Neuron (in vitro differentiated cells): ENCODE results near the gene RHPN2.
"Not testable (repeated sequence)": the region's sequence is repeated elsewhere in the genome, so short reads cannot be mapped to it uniquely, and the experiment has no call there.

Experiments used
- H2AFZ ChIP-seq: one replicate; pipeline ENCODE4 v1.6.1; 2013; ENCODE audit warnings: low read depth, mild to moderate bottlenecking, inconsistent platforms, low read length, moderate library complexity
- H3K27me3 ChIP-seq: one replicate; pipeline ENCODE4 v1.6.1; 2013; ENCODE audit warnings: low read length; ENCODE audit not compliant: insufficient read depth
- H3K36me3 ChIP-seq: one replicate; pipeline ENCODE4 v1.6.1; 2013; ENCODE audit warnings: low read length; ENCODE audit not compliant: insufficient read depth
- H3K4me1 ChIP-seq: one replicate; pipeline ENCODE4 v1.6.1; 2013; ENCODE audit warnings: low read length; ENCODE audit not compliant: insufficient read depth
- H3K4me3 ChIP-seq: 2 replicates; pipeline ENCODE4 v1.5.1; 2013; ENCODE audit warnings: mild to moderate bottlenecking, low read length, moderate library complexity
- H3K9me3 ChIP-seq: one replicate; pipeline ENCODE4 v1.6.1; 2013; ENCODE audit warnings: low read length

The RHPN2 gene

DNA sequence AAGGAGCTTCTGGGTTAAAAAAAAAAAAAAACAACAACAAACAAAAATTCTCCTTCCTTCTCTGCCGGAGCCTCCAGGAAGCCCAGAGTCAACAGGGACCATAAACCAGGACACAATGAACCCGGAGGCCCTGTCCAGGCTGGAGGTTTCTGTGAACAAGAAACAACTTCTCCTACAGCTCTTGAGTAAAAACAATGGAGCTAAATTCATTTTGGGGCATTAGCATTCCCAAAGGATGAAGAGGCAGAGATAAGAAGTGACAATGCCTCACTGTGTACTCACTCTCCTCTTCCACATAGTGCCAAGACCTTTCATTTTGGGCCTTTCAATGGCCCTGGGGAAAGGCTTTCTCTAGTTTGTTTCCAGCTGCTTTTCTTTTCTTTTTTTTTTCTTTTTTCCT lies 9.0 kb downstream of the RHPN2 start:
- Histone ChIP-seq H3K9me3 (no peaks in the 10 kb centered on the region), H3K4me1 (peaks cover 3% of the 10 kb centered on the region), H2AFZ (no peak overlapping the region), H3K4me3 (no peak overlapping the region), H3K36me3 (no peaks in the 10 kb centered on the region), H3K27me3 (no peaks in the 10 kb centered on the region)

- Histone ChIP-seq H3K9me3 (peaks cover 2% of the 10 kb centered on the region), H3K4me3 (no peak overlapping the region), H3K27me3 (no peaks in the 10 kb centered on the region), H3K4me1 (peaks cover 3% of the 10 kb centered on the region), H2AFZ (no peak overlapping the region), H3K36me3 (no peaks in the 10 kb centered on the region)
These were observed 10.1 kb downstream of the RHPN2 start for GRCh38 chr19:33054623-33055022.

DNA sequence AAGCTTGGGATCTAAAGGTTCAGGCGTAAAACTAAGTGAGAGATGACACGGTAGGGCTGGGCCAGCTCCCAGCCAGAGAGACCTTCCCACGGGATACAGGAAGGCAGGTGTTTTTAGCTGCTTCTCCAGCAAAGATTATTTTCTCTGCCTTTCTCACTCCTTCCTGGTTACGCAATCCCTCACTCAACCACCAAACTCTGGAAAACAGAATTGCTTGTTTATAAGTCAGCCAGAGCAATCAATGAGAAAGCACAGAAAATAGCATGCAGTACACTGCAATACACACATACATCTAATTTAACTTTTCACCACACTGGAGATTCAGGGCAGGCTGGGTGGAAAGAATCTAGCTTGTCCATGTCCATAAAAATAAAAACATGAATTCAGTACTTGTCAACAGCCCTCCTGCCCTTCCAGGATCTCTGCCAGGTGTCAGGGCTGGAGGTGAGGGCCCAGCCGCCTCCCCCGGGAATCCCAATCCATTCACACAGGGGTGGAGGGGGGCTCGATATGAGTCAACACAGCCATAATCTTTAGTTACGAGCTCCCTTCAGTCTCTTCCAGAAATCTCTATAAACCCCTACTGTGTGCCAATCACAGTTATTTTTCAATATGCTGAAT lies 12.2 kb downstream of the RHPN2 start:
- no peak overlapping the region for H3K4me3 ChIP-seq
- H3K36me3 ChIP-seq, result no peaks in the 10 kb centered on the region
- H3K9me3 ChIP-seq, result peaks cover 2% of the 10 kb centered on the region
- H3K27me3 ChIP-seq, result no peaks in the 10 kb centered on the region
- H2AFZ ChIP-seq, result no peak overlapping the region
- peaks cover 3% of the 10 kb centered on the region for H3K4me1 ChIP-seq

- Histone ChIP-seq H3K4me3 (no peak overlapping the region), H2AFZ (no peak overlapping the region), H3K9me3 (peaks cover 2% of the 10 kb centered on the region), H3K36me3 (no peaks in the 10 kb centered on the region), H3K4me1 (no peaks in the 10 kb centered on the region), H3K27me3 (no peaks in the 10 kb centered on the region)
These were observed 14.6 kb downstream of the RHPN2 start for GRCh38 chr19:33050110-33050509.

DNA sequence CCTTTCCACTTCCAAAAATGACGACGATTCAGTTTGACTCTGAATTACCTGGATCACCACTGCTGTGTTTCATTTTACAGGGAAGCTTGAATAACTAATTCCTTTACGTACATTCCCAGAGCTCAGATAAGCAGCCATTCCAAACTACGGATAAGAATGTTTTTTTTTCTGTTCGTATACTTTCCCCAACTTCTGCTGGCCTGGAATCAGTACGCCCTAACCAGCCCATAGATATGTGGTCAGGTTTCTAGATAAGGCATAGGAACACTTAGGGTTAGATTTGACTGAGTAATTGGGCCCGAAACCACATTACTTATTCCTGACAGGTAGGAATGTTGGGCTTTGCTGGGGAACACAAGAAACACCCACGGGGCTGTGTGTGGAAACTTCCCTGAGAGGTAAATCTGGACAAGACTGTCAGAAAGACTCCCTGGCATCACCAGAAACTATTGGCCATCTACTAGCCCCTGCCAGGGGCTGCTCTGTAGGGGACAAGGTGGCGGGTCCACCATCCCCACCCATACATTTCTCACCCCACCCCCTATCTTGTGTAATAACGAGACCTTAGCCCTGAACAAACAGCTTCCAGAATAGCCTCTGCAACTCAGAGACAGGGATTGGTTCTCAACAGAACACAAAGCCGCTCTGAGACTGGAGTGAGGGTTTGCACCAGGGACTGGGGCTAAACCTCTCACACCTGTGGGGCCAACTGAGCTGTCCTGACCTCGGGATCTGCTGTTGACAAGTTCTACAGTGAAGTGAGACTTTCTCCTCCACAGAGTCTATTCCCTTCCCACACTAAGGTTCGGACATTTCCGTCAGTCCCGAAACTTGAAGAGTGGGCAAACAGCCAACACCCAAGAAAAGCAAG lies 15.6 kb downstream of the RHPN2 start:
- Histone ChIP-seq H3K9me3 (peaks cover 2% of the 10 kb centered on the region), H3K4me3 (no peak overlapping the region), H3K36me3 (no peaks in the 10 kb centered on the region), H3K4me1 (no peaks in the 10 kb centered on the region), H2AFZ (no peak overlapping the region), H3K27me3 (no peaks in the 10 kb centered on the region)

- H3K9me3 ChIP-seq, result peaks cover 2% of the 10 kb centered on the region
- no peaks in the 10 kb centered on the region for H3K27me3 ChIP-seq
- H3K36me3 ChIP-seq, result peaks cover 2% of the 10 kb centered on the region
- no peaks in the 10 kb centered on the region for H3K4me1 ChIP-seq
- no peak overlapping the region for H3K4me3 ChIP-seq
- no peak overlapping the region for H2AFZ ChIP-seq
These were observed 17.3 kb downstream of the RHPN2 start for GRCh38 chr19:33047422-33047821.

DNA sequence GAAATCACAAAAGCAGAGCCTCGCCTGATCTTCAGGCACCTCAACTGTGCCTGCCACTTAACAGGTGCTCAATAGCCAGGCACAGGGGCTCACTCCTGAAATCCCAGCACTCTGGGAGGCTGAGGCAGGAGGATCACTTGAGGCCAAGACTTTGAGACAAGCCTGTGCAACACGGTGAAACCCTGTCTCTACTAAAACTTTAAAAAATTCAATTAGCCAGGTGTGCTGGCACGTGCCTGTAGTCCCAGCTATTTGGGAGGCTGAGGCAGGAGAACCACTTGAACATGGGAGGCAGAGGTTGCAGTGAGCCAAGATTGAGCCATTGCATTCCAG lies 22.9 kb downstream of the RHPN2 start:
- H3K36me3 ChIP-seq, H3K9me3 ChIP-seq, H3K27me3 ChIP-seq, H3K4me1 ChIP-seq, H3K4me3 ChIP-seq, H2AFZ ChIP-seq: not testable (repeated sequence)

- peaks cover 5% of the 10 kb centered on the region for H3K36me3 ChIP-seq
- no peaks in the 10 kb centered on the region for H3K4me1 ChIP-seq
- H3K4me3 ChIP-seq, result no peak overlapping the region
- no peaks in the 10 kb centered on the region for H3K9me3 ChIP-seq
- no peaks in the 10 kb centered on the region for H3K27me3 ChIP-seq
- H2AFZ ChIP-seq, result no peak overlapping the region
These were observed 23.5 kb downstream of the RHPN2 start for GRCh38 chr19:33040994-33041827.

GRCh38 chr19:33039815-33040214 lies 24.9 kb downstream of the RHPN2 start:
- Histone ChIP-seq H3K4me3 (no peak overlapping the region), H2AFZ (no peak overlapping the region), H3K4me1 (no peaks in the 10 kb centered on the region), H3K27me3 (no peaks in the 10 kb centered on the region), H3K36me3 (peaks cover 5% of the 10 kb centered on the region), H3K9me3 (no peaks in the 10 kb centered on the region)

DNA sequence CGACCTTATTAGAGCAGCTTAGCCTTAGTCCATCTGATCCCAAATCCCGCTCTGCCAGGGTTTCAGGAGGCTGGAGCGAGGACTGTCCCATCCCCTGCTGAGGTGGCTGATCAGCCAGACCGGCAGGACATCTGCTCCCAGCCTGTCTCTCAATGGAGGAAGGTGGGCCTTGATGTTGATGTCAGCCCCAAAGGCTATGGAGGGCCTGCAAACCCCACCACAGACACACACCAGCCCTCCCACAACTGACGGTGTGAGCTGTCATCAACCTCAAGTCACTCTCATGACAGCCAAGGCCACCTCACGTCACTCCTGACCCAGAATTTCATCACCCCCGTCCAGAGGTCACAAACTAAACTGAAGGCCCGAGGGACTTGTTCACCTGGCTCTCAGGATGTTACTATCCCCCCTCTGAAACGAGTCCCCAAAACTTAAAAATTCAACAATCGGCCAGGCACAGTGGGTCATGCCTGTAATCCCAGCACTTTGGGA lies 25.5 kb downstream of the RHPN2 start:
- no peak overlapping the region for H3K4me3 ChIP-seq
- peaks cover 5% of the 10 kb centered on the region for H3K36me3 ChIP-seq
- no peaks in the 10 kb centered on the region for H3K27me3 ChIP-seq

DNA sequence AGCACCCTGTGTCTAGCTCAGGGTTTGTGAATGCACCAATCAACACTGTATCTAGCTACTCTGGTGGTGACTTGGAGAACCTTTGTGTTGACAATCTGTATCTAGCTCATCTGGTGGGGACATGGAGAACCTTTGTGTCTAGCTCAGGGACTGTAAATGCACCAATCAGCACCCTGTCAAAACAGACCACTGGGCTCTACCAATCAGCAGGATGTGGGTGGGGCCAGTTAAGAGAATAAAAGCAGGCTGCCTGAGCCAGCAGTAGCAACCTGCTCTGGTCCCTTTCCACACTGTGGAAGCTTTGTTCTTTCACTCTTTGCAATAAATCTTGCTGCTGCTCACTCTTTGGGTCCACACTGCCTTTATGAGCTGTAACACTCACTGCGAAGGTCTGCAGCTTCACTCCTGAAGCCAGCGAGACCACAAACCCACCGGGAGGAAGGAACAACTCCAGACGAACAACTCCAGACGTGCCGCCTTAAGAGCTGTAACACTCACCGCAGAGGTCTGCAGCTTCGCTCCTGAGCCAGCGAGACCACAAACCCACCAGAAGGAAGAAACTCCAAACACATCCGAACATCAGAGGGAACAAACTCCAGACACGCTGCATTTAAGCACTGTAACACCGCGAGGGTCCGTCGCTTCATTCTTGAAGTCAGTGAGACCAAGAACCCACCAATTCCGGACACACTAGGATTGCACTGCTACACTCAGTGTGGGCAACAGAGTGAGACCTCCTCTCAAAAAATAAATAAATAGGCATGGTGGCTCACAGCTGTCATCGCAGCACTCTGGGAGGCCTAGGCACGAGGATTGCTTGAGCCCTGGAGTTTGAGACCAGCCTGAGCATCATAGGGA lies 27.3 kb downstream of the RHPN2 start:
- H3K4me3 ChIP-seq, H2AFZ ChIP-seq, H3K36me3 ChIP-seq, H3K27me3 ChIP-seq, H3K4me1 ChIP-seq, H3K9me3 ChIP-seq: not testable (repeated sequence)

More for the DNA sequence above, 25.5 kb downstream of the RHPN2 start:
- no peak overlapping the region for H2AFZ ChIP-seq
- H3K4me1 ChIP-seq, result no peaks in the 10 kb centered on the region
- no peaks in the 10 kb centered on the region for H3K9me3 ChIP-seq

GRCh38 chr19:33036370-33037167 lies 28.1 kb downstream of the RHPN2 start:
- not testable (repeated sequence) for H3K27me3 ChIP-seq, H2AFZ ChIP-seq, H3K9me3 ChIP-seq, H3K4me1 ChIP-seq, H3K36me3 ChIP-seq, H3K4me3 ChIP-seq
